HEK293 (cell line): ENCODE results near the gene MRC2.
A peak's percentile ranks its signal among the peaks of the same experiment; 100 is the strongest.

Experiments
- CTCF ChIA-PET: fragments of 350-600 bp; formaldehyde crosslinking; extraction: SDS; loops from one replicate; lab custom pipeline; 2021; ENCODE audit warnings: antibody characterized with exemption; lab: Yijun Ruan, JAX
- POLR2A ChIA-PET: fragments of 300-600 bp; formaldehyde crosslinking; extraction: SDS; loops from one replicate; lab custom pipeline; 2020; ENCODE audit warnings: antibody characterized with exemption, inconsistent platforms; lab: Yijun Ruan, JAX
- H3K27ac ChIP-seq: fragments of 200-500 bp; sonication (Bioruptor generic); 2 replicates; pipeline ENCODE4 v1.5.1; 2014; ENCODE audit warnings: low read depth, low read length, control low read depth, inconsistent platforms; ENCODE audit errors: extremely low read depth
- H3K36me3 ChIP-seq, 2 experiments: fragments of 200-500 bp in 1 of 2; sonication (Bioruptor generic) in 1 of 2; 1 replicate in 1 of 2; 2 replicates in 1 of 2; pipeline ENCODE4 v1.5.1; 2014 to 2017; ENCODE audit warnings: inconsistent platforms in 2 of 2, low read length in 2 of 2; ENCODE audit not compliant: control insufficient read depth in 2 of 2, insufficient read depth in 1 of 2
- H3K4me1 ChIP-seq: fragments of 200-500 bp; sonication (Bioruptor generic); 2 replicates; pipeline ENCODE4 v1.5.1; 2014; ENCODE audit warnings: mild to moderate bottlenecking, low read length, inconsistent platforms; ENCODE audit not compliant: control insufficient read depth, insufficient read depth
- H3K4me3 ChIP-seq: 2 replicates; pipeline ENCODE4 v1.5.1; 2011; ENCODE audit warnings: low read depth, mild to moderate bottlenecking, control low read depth, low read length, moderate library complexity
- H3K9me3 ChIP-seq: fragments of 200-500 bp; sonication (Bioruptor generic); 2 replicates; pipeline ENCODE4 v1.5.1; 2014; ENCODE audit warnings: low read depth, low read length, inconsistent platforms; ENCODE audit not compliant: control insufficient read depth, insufficient read depth
- BCL11B ChIP-seq: fragments of 450-650 bp; formaldehyde crosslinking; IDR thresholded peaks from 2 replicates; pipeline ENCODE4 v1.5.1; 2016; ENCODE audit warnings: low read depth, missing biosample characterization, missing genetic modification characterization
- GFI1B ChIP-seq: fragments of 450-650 bp; formaldehyde crosslinking; IDR thresholded peaks from 2 replicates; pipeline ENCODE4 v1.5.1; 2016; ENCODE audit warnings: missing biosample characterization, missing genetic modification characterization
- KLF8 ChIP-seq: fragments of 450-650 bp; formaldehyde crosslinking; IDR thresholded peaks from 2 replicates; pipeline ENCODE4 v1.5.1; 2016; ENCODE audit warnings: missing biosample characterization, missing genetic modification characterization
- PATZ1 ChIP-seq: fragments of 450-650 bp; formaldehyde crosslinking; IDR thresholded peaks from 2 replicates; pipeline ENCODE4 v1.5.1; 2016; ENCODE audit warnings: missing biosample characterization, missing genetic modification characterization
- SCRT2 ChIP-seq: fragments of 450-650 bp; formaldehyde crosslinking; IDR thresholded peaks from 2 replicates; pipeline ENCODE4 v1.5.1; 2016; ENCODE audit warnings: missing biosample characterization, missing genetic modification characterization
- TCF7L2 ChIP-seq: IDR thresholded peaks from 2 replicates; pipeline ENCODE4 v1.6.1; 2011; ENCODE audit warnings: low read depth, mild to moderate bottlenecking, inconsistent platforms, low read length, moderate library complexity, borderline replicate concordance
- ZBTB48 ChIP-seq: fragments of 450-650 bp; formaldehyde crosslinking; IDR thresholded peaks from 2 replicates; pipeline ENCODE4 v1.5.1; 2016; ENCODE audit warnings: missing biosample characterization, missing genetic modification characterization
- ZFP69B ChIP-seq: fragments of 450-650 bp; formaldehyde crosslinking; IDR thresholded peaks from 2 replicates; pipeline ENCODE4 v1.5.1; 2016; ENCODE audit warnings: missing biosample characterization, missing genetic modification characterization
- ZNF184 ChIP-seq: fragments of 450-650 bp; IDR thresholded peaks from 2 replicates; pipeline ENCODE4 v1.5.1; 2018; ENCODE audit warnings: missing biosample characterization, mild to moderate bottlenecking, missing genetic modification characterization
- ZNF24 ChIP-seq: fragments of 450-650 bp; formaldehyde crosslinking; IDR thresholded peaks from 2 replicates; pipeline ENCODE4 v1.5.1; 2016; ENCODE audit warnings: missing biosample characterization, missing genetic modification characterization
- ZNF292 ChIP-seq: fragments of 450-650 bp; formaldehyde crosslinking; IDR thresholded peaks from 2 replicates; pipeline ENCODE4 v1.5.1; 2016; ENCODE audit warnings: low read depth, missing biosample characterization, missing genetic modification characterization, borderline replicate concordance
- ZNF335 ChIP-seq: fragments of 450-650 bp; formaldehyde crosslinking; conservative IDR thresholded peaks from 2 replicates; pipeline ENCODE4 v1.5.1; 2016; ENCODE audit warnings: missing biosample characterization, missing genetic modification characterization
- ZNF350 ChIP-seq: fragments of 450-650 bp; formaldehyde crosslinking; IDR thresholded peaks from 2 replicates; pipeline ENCODE4 v1.5.0; 2017; ENCODE audit warnings: missing biosample characterization, mild to moderate bottlenecking, missing genetic modification characterization
- ZNF354C ChIP-seq: fragments of 450-650 bp; formaldehyde crosslinking; IDR thresholded peaks from 2 replicates; pipeline ENCODE4 v1.5.1; 2016; ENCODE audit warnings: missing biosample characterization, missing genetic modification characterization, low read depth, borderline replicate concordance
- ZNF362 ChIP-seq: fragments of 450-650 bp; formaldehyde crosslinking; IDR thresholded peaks from 2 replicates; pipeline ENCODE4 v1.5.1; 2016; ENCODE audit warnings: missing biosample characterization, missing genetic modification characterization
- ZNF544 ChIP-seq: fragments of 450-650 bp; formaldehyde crosslinking; IDR thresholded peaks from 2 replicates; pipeline ENCODE4 v1.5.0; 2017; ENCODE audit warnings: missing biosample characterization, missing genetic modification characterization
- ZNF692 ChIP-seq: fragments of 450-650 bp; formaldehyde crosslinking; IDR thresholded peaks from 2 replicates; pipeline ENCODE4 v1.5.1; 2016; ENCODE audit warnings: missing biosample characterization, missing genetic modification characterization
- ZNF843 ChIP-seq: fragments of 450-650 bp; formaldehyde crosslinking; IDR thresholded peaks from 2 replicates; pipeline ENCODE4 v1.5.1; 2016; ENCODE audit warnings: missing biosample characterization, missing genetic modification characterization
- TF ChIP-seq, protein P1 (sequence below): fragments of 450-650 bp; formaldehyde crosslinking; IDR thresholded peaks from 2 replicates; pipeline ENCODE4 v1.5.1; 2016; ENCODE audit warnings: missing biosample characterization, missing genetic modification characterization, low read depth
- TF ChIP-seq, protein P2 (sequence below): fragments of 450-650 bp; formaldehyde crosslinking; IDR thresholded peaks from 2 replicates; pipeline ENCODE4 v1.5.1; 2016; ENCODE audit warnings: missing biosample characterization, missing genetic modification characterization
- TF ChIP-seq, protein P3 (sequence below): fragments of 450-650 bp; formaldehyde crosslinking; IDR thresholded peaks from 2 replicates; pipeline ENCODE4 v1.5.1; 2017; ENCODE audit warnings: missing biosample characterization, mild to moderate bottlenecking, missing genetic modification characterization, moderate library complexity
- TF ChIP-seq, protein P4 (sequence below): fragments of 450-650 bp; formaldehyde crosslinking; IDR thresholded peaks from 2 replicates; pipeline ENCODE4 v1.5.1; 2016; ENCODE audit warnings: missing biosample characterization, missing genetic modification characterization

The MRC2 gene

DNA sequence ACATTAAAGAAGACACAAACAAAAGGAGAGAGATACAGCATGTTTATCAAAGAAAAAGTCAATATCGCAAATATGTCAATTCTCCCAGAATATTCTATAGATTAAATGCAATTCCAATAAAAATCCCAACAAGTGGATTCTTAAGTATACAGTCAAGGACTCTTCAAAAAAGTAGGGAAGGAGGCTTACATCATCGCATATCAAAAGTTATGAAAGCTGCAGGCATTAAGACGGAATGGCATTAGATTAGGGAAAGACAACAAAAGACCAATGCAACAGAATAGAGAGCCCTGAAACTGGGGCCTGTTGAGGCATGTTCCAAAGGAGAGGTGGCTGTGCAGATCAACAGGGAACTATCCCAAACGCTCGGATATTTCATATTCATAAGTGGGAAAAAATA is 104.7 kb downstream of the MRC2 start (continued):
- TF ChIP-seq, protein P1, sequence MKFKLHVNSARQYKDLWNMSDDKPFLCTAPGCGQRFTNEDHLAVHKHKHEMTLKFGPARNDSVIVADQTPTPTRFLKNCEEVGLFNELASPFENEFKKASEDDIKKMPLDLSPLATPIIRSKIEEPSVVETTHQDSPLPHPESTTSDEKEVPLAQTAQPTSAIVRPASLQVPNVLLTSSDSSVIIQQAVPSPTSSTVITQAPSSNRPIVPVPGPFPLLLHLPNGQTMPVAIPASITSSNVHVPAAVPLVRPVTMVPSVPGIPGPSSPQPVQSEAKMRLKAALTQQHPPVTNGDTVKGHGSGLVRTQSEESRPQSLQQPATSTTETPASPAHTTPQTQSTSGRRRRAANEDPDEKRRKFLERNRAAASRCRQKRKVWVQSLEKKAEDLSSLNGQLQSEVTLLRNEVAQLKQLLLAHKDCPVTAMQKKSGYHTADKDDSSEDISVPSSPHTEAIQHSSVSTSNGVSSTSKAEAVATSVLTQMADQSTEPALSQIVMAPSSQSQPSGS = no peak; the same call in 1 of the 2 replicates
- TF ChIP-seq ZNF843 (tag by site-specific recombination) = 0 out of 2 replicates have a peak, but pooled peaks have one; percentile 27
- no peak for TF ChIP-seq BCL11B (tag by site-specific recombination)
- TF ChIP-seq, protein P2, sequence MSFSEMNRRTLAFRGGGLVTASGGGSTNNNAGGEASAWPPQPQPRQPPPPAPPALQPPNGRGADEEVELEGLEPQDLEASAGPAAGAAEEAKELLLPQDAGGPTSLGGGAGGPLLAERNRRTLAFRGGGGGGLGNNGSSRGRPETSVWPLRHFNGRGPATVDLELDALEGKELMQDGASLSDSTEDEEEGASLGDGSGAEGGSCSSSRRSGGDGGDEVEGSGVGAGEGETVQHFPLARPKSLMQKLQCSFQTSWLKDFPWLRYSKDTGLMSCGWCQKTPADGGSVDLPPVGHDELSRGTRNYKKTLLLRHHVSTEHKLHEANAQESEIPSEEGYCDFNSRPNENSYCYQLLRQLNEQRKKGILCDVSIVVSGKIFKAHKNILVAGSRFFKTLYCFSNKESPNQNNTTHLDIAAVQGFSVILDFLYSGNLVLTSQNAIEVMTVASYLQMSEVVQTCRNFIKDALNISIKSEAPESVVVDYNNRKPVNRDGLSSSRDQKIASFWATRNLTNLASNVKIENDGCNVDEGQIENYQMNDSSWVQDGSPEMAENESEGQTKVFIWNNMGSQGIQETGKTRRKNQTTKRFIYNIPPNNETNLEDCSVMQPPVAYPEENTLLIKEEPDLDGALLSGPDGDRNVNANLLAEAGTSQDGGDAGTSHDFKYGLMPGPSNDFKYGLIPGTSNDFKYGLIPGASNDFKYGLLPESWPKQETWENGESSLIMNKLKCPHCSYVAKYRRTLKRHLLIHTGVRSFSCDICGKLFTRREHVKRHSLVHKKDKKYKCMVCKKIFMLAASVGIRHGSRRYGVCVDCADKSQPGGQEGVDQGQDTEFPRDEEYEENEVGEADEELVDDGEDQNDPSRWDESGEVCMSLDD (tag by site-specific recombination) = no peak
- peak; percentile 42; the same call in 1 of the 2 replicates for TF ChIP-seq ZNF335 (tag by site-specific recombination)
- peak; percentile 87 for TF ChIP-seq ZBTB48
- no peak for TF ChIP-seq ZNF292 (tag by site-specific recombination)
- TF ChIP-seq, protein P3, sequence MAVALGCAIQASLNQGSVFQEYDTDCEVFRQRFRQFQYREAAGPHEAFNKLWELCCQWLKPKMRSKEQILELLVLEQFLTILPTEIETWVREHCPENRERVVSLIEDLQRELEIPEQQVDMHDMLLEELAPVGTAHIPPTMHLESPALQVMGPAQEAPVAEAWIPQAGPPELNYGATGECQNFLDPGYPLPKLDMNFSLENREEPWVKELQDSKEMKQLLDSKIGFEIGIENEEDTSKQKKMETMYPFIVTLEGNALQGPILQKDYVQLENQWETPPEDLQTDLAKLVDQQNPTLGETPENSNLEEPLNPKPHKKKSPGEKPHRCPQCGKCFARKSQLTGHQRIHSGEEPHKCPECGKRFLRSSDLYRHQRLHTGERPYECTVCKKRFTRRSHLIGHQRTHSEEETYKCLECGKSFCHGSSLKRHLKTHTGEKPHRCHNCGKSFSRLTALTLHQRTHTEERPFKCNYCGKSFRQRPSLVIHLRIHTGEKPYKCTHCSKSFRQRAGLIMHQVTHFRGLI = no peak
- peak; percentile 79 for TF ChIP-seq SCRT2 (tag by site-specific recombination)
- 0 out of 2 replicates have a peak, but pooled peaks have one; percentile 22 for TF ChIP-seq ZNF692
- 0 out of 2 replicates have a peak, but pooled peaks have one; percentile 18 for TF ChIP-seq KLF8 (tag by site-specific recombination)
- no peak for TF ChIP-seq ZNF184 (tag by site-specific recombination)

GRCh38 chr17:62735044-62735651 is 107.7 kb downstream of the MRC2 start:
- H3K36me3 ChIP-seq = no peaks in the 10 kb centered on the region
- CTCF ChIA-PET = interaction anchor here (0.6 kb wide), 1 partner anchor 673 kb away, joined by 3 read pairs; no protein-coding TSS in a partner anchor
- H3K27ac ChIP-seq = no peak overlapping the region
- POLR2A ChIA-PET = no interaction called here
- no peaks in the 10 kb centered on the region for H3K9me3 ChIP-seq
- H3K4me3 ChIP-seq = no peak overlapping the region
- peaks cover 11% of the 10 kb centered on the region for H3K4me1 ChIP-seq
- TF ChIP-seq ZNF362 (tag by site-specific recombination) (no peak), ZNF350 (tag by site-specific recombination) (no peak), ZNF544 (tag by site-specific recombination) (no peak), ZNF354C (no peak), ZNF24 (tag by site-specific recombination) (no peak), TCF7L2 (no peak; the same call in 1 of the 2 replicates), PATZ1 (tag by site-specific recombination) (no peak), ZFP69B (tag by site-specific recombination) (no peak), GFI1B (no peak)
- TF ChIP-seq, protein P4, sequence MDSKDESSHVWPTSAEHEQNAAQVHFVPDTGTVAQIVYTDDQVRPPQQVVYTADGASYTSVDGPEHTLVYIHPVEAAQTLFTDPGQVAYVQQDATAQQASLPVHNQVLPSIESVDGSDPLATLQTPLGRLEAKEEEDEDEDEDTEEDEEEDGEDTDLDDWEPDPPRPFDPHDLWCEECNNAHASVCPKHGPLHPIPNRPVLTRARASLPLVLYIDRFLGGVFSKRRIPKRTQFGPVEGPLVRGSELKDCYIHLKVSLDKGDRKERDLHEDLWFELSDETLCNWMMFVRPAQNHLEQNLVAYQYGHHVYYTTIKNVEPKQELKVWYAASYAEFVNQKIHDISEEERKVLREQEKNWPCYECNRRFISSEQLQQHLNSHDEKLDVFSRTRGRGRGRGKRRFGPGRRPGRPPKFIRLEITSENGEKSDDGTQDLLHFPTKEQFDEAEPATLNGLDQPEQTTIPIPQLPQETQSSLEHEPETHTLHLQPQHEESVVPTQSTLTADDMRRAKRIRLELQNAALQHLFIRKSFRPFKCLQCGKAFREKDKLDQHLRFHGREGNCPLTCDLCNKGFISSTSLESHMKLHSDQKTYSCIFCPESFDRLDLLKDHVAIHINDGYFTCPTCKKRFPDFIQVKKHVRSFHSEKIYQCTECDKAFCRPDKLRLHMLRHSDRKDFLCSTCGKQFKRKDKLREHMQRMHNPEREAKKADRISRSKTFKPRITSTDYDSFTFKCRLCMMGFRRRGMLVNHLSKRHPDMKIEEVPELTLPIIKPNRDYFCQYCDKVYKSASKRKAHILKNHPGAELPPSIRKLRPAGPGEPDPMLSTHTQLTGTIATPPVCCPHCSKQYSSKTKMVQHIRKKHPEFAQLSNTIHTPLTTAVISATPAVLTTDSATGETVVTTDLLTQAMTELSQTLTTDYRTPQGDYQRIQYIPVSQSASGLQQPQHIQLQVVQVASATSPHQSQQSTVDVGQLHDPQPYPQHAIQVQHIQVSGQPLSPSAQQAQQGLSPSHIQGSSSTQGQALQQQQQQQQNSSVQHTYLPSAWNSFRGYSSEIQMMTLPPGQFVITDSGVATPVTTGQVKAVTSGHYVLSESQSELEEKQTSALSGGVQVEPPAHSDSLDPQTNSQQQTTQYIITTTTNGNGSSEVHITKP (tag by site-specific recombination) = peak; percentile 80
